ENCODE results near the gene PTH2R.
"Not testable (repeated sequence)": the region's sequence is repeated elsewhere in the genome, so short reads cannot be mapped to it uniquely, and the experiment has no call there.

PTH2R gene

GRCh38 chr2:208511016-208511415 is 104.4 kb downstream of the PTH2R start:
- H3K27ac ChIP-seq, result no peak overlapping the region
- TF ChIP-seq CTCF (conservative IDR thresholded peaks at IDR 0.05), result no peak

- no peak for TF ChIP-seq CTCF (conservative IDR thresholded peaks at IDR 0.05)
- H3K27ac ChIP-seq, result no peak overlapping the region
These were observed 105.0 kb downstream of the PTH2R start for GRCh38 chr2:208511573-208511972.

- no peak overlapping the region for H3K27ac ChIP-seq
- no peak for TF ChIP-seq CTCF (conservative IDR thresholded peaks at IDR 0.05)
These were observed 108.5 kb downstream of the PTH2R start for GRCh38 chr2:208515099-208515498.

GRCh38 chr2:208523069-208523468 is 116.5 kb downstream of the PTH2R start:
- H3K27ac ChIP-seq, result not testable (repeated sequence)

GRCh38 chr2:208525165-208525564 is 118.6 kb downstream of the PTH2R start:
- H3K27ac ChIP-seq, result not testable (repeated sequence)

GRCh38 chr2:208529796-208530195 is 123.2 kb downstream of the PTH2R start:
- no peak for TF ChIP-seq CTCF (conservative IDR thresholded peaks at IDR 0.05)

GRCh38 chr2:208531361-208531760 is 124.8 kb downstream of the PTH2R start:
- TF ChIP-seq CTCF (conservative IDR thresholded peaks at IDR 0.05), result no peak
- H3K27ac ChIP-seq, result no peak overlapping the region

More at GRCh38 chr2:208529796-208530195, 123.2 kb downstream of the PTH2R start:
- no peak overlapping the region for H3K27ac ChIP-seq

- not testable (repeated sequence) for H3K27ac ChIP-seq
These were observed 129.0 kb downstream of the PTH2R start for GRCh38 chr2:208535578-208535977.

GRCh38 chr2:208541461-208541988 is 134.9 kb downstream of the PTH2R start:
- H3K27ac ChIP-seq, result no peak overlapping the region
- no peak for TF ChIP-seq CTCF (conservative IDR thresholded peaks at IDR 0.05)
